ES-I3 (cell line): ENCODE measurements around the gene RBAK.
"Not testable (repeated sequence)": the region's sequence is repeated elsewhere in the genome, so short reads cannot be mapped to it uniquely, and the experiment has no call there.

Experiments
- H3K36me3 ChIP-seq: 2 replicates; pipeline ENCODE4 v1.6.1; 2013; ENCODE audit warnings: mild to moderate bottlenecking, low read length, control low read depth, moderate library complexity; ENCODE audit not compliant: insufficient read depth
- H3K4me1 ChIP-seq: 2 replicates; pipeline ENCODE4 v1.6.1; 2013; ENCODE audit warnings: mild to moderate bottlenecking, control low read depth, low read length; ENCODE audit not compliant: insufficient read depth
- H3K9ac ChIP-seq: 2 replicates; pipeline ENCODE4 v1.6.1; 2013; ENCODE audit warnings: low read depth, mild to moderate bottlenecking, low read length, moderate library complexity
- H3K9me3 ChIP-seq: 2 replicates; pipeline ENCODE4 v1.6.1; 2013; ENCODE audit warnings: mild to moderate bottlenecking, low read length, moderate library complexity; ENCODE audit not compliant: control insufficient read depth, insufficient read depth

RBAK gene

GRCh38 chr7:5070206-5070605, 24.5 kb downstream of the RBAK start:
- no peaks in the 10 kb centered on the region for H3K4me1 ChIP-seq
- peaks cover 34% of the 10 kb centered on the region for H3K9me3 ChIP-seq
- H3K36me3 ChIP-seq = peaks cover 4% of the 10 kb centered on the region
- no peak overlapping the region for H3K9ac ChIP-seq

DNA sequence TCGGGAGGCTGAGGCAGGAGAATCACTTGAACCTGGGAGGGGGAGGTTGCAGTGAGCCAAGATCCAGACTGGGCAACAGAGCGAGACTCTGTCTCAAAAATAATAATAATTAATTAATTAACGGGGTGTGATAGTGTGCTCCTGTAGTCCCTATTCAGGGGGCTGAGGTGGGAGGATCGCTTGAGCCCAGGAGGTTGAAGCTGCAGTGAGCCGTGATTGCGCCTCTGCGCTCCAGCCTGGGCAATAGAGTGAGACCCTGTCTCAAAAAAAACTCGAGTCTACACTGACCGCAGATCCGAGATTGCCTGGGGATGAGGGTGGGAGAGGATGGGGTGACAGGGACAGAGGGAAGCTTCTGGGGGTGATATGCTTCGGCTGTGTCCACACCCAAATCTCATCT, 29.5 kb downstream of the RBAK start:
- not testable (repeated sequence) for H3K9me3 ChIP-seq, H3K9ac ChIP-seq, H3K4me1 ChIP-seq, H3K36me3 ChIP-seq

DNA sequence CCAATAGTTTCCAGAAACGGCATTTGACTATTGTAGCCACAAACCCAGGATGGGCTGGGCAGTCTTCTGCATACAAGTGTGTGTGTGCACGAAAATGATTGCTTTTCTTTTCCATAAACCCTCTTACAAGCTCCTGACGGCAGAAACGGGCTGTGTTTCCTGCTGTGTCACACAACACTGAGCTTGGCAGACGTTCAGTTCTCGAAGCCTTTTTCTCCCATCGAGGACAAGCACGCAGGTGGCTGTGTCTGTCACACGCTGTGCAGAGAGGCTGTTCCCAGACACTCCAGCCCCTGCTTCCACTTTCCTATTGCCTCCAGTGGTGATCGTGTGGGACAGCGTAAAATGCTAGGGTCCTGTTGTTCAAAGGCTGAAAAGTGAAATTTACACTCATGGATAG, 32.1 kb downstream of the RBAK start:
- Histone ChIP-seq H3K36me3 (no peaks in the 10 kb centered on the region), H3K9me3 (no peaks in the 10 kb centered on the region), H3K9ac (no peak overlapping the region), H3K4me1 (no peaks in the 10 kb centered on the region)

DNA sequence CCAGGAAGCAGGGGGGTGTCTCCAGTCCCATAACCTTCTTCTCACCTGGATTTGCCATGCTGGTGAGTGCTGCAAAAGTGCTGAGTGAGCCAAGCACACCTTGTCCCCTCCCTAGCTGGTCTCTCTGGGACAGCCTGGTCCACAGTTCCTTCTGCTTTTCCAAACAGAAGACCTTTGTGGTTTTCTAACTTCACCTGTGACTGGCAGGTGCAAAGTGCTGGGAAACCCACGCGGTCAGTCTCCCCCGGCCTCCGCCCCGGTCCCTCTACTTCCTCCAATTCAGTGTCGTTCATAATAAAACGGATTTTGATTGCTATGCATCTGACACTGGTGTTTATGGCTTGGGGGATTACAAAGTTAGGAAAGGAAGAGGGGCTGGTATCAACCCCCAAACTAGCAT, 37.1 kb downstream of the RBAK start:
- no peaks in the 10 kb centered on the region for H3K4me1 ChIP-seq

DNA sequence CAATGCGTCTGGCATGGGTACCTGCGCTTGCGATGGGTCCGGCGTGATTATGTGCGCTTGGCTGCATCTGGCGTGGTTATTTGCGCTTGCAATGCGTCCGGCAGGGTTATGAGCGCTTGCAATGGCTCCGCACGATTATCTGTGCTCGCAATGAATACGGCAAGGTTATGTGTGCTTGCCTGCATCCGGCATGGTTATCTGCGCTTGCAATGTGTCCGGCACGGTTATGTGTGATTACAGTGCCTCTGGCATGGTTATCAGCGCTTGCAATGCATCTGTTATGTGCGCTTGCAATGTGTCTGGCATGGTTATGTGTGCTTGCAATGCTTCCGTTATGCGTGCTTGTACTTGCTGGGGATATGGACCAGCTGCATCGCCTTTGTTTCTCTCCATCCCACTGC, 37.7 kb downstream of the RBAK start:
- Histone ChIP-seq H3K9me3 (no peaks in the 10 kb centered on the region), H3K9ac (no peak overlapping the region), H3K4me1 (no peaks in the 10 kb centered on the region), H3K36me3 (no peaks in the 10 kb centered on the region)

More for the DNA sequence above, 37.1 kb downstream of the RBAK start:
- H3K9ac ChIP-seq = no peak overlapping the region
- H3K36me3 ChIP-seq = no peaks in the 10 kb centered on the region
- no peaks in the 10 kb centered on the region for H3K9me3 ChIP-seq

DNA sequence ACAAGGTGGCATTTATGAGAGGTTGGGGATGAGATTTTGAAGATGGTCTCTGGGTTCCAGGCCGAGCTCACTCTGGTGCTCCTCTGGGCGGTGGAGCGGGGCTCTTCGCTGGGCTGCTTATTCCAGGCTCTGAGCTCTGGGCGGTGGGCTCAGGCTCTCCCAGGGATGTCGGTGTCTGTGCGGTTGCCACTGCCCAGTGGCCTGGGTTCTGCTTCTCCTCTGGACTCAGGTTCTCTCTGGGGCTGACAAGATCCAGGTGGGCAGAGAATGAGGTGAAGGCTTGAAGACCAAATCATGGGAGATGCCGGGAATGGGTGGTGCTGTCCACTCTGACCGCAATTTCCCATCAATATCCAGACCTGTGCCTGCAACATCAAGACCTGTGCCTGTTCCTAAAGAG, 40.6 kb downstream of the RBAK start:
- Histone ChIP-seq H3K9me3 (no peaks in the 10 kb centered on the region), H3K36me3 (no peaks in the 10 kb centered on the region), H3K9ac (no peak overlapping the region), H3K4me1 (no peaks in the 10 kb centered on the region)

GRCh38 chr7:5088228-5088833, 42.7 kb downstream of the RBAK start:
- not testable (repeated sequence) for H3K36me3 ChIP-seq, H3K4me1 ChIP-seq, H3K9ac ChIP-seq, H3K9me3 ChIP-seq

GRCh38 chr7:5088906-5089305, 43.2 kb downstream of the RBAK start:
- Histone ChIP-seq H3K9ac (no peak overlapping the region), H3K36me3 (no peaks in the 10 kb centered on the region), H3K9me3 (peaks cover 5% of the 10 kb centered on the region), H3K4me1 (no peaks in the 10 kb centered on the region)

DNA sequence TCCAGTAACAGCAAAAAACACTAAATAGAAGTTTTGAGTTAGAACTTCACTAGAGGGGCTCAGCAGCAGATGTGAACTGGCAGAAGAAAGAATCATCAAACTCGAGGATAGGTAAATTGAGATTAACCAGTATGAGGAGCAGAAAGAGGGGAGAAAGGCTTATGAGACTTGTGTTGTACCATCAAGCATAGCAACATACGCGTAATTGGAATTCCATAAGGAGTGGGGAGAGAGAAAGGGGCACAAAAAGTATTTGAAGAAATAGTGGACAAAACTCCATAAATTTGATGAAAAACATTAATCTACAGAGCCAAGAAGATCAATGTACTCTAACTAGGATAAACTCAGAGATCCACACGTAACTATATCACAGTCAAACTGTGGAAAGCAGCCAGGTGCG, 48.3 kb downstream of the RBAK start:
- Histone ChIP-seq H3K9ac (no peak overlapping the region), H3K9me3 (peaks cover 10% of the 10 kb centered on the region), H3K4me1 (no peaks in the 10 kb centered on the region), H3K36me3 (no peaks in the 10 kb centered on the region)

DNA sequence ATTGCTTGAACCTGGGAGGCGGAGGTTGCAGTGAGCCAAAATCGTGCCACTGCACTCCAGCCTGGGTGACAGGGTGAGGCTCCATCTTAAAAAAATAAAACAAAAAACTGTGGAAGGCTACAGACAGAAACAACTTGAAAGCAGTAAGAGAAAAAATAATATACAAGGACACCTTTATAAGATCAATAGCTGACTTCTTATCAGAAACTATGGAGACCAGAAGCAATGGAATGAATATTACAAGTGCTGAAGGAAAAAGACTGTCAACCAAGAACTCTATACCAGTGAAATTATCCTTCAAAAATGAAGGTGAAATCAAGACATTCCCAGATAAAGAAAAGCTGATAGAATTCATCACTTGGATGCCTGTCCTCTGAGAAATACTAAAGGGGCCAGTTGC, 49.0 kb downstream of the RBAK start:
- no peak overlapping the region for H3K9ac ChIP-seq
- H3K36me3 ChIP-seq = no peaks in the 10 kb centered on the region
- peaks cover 10% of the 10 kb centered on the region for H3K9me3 ChIP-seq
- H3K4me1 ChIP-seq = no peaks in the 10 kb centered on the region

- Histone ChIP-seq H3K9ac (no peak overlapping the region), H3K36me3 (no peaks in the 10 kb centered on the region), H3K4me1 (no peaks in the 10 kb centered on the region), H3K9me3 (no peaks in the 10 kb centered on the region)
Observed at GRCh38 chr7:5116359-5116758, 70.7 kb downstream of the RBAK start.

DNA sequence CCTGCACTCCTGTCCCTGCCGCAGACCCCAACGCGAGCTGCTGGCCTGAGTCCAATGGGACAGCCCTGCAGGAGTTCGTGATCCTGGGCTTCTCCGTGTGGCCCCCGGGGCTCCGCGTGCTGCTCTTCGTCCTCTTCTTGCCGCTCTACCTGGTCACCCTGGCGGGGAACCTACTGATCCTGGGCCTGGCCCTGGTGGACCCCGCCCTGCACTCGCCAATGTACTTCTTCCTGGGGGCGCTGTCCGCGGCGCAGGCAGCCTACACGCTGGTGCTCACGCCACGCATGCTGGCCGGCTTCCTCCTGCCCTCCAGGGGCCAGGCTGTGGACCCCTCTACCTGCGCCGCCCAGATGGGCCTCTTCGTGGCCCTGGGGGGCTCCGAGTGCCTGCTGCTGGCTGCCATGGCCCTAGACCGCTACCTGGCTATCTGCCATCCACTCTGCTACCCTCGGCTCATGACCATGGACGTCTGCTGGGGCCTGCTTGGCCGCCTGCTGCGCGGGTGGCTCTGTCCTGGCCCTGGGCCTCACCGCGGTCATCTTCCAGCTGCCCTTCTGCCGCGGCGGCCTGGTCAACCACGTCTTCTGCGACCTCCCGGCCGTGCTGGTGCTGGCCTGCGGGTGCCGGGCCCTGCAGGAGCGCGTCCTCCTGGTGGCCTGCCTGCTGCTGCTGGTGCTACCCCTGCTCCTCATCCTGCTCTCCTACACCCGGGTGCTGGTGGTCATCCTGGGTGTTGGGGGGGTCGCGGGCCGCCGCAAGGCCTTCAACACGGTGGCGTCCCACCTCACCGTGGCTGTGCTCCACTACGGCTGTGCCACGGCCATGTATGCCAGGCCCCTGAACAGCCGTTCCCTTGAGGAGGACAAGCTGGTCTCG, 71.7 kb downstream of the RBAK start:
- no peaks in the 10 kb centered on the region for H3K9me3 ChIP-seq
- no peaks in the 10 kb centered on the region for H3K4me1 ChIP-seq
- H3K9ac ChIP-seq = no peak overlapping the region
- H3K36me3 ChIP-seq = no peaks in the 10 kb centered on the region
